GM23338 (cell line): ENCODE results near the gene KCNT1. TPM values are rescaled to one million over a fixed set of nuclear protein-coding genes. Genes with fewer than 3 reads are reported as not detected.

Experiments used
- ATAC-seq: fragments of 200-7000 bp; cut with Tn5 transposase; 3 replicates; pipeline ENCODE4 v1.9.1; 2020
- DNase-seq: peaks from one replicate; pipeline ENCODE4 v3.0.0-alpha.2; 2015; ENCODE audit warnings: low spot score
- H2AFZ ChIP-seq: fragments of 200-600 bp; sonication (generic); 2 replicates; pipeline ENCODE4 v1.8.0; 2016; ENCODE audit warnings: antibody characterized with exemption, mild to moderate bottlenecking, moderate library complexity
- H3F3A ChIP-seq: fragments of 200-600 bp; sonication (generic); replicated peaks from 2 replicates; pipeline ENCODE4 v1.8.0; 2017; ENCODE audit warnings: antibody characterized with exemption, mixed run types, low read depth
- H3K27ac ChIP-seq: fragments of 200-600 bp; sonication (generic); 2 replicates; pipeline ENCODE4 v1.6.1; 2016; ENCODE audit warnings: low read depth
- H3K27me3 ChIP-seq: fragments of 200-600 bp; sonication (generic); 2 replicates; pipeline ENCODE4 v1.8.0; 2016; ENCODE audit warnings: mild to moderate bottlenecking, mixed run types, moderate library complexity; ENCODE audit not compliant: insufficient read depth
- H3K36me3 ChIP-seq: fragments of 200-600 bp; sonication (generic); 2 replicates; pipeline ENCODE4 v1.8.0; 2016; ENCODE audit warnings: mild to moderate bottlenecking; ENCODE audit not compliant: insufficient read depth
- H3K4me1 ChIP-seq: fragments of 200-600 bp; sonication (generic); 2 replicates; pipeline ENCODE4 v1.8.0; 2016; ENCODE audit warnings: mild to moderate bottlenecking, moderate library complexity; ENCODE audit not compliant: insufficient read depth
- H3K4me2 ChIP-seq: fragments of 200-600 bp; sonication (generic); 2 replicates; pipeline ENCODE4 v1.7.1; 2017; ENCODE audit warnings: mixed run types
- H3K4me3 ChIP-seq: fragments of 200-600 bp; sonication (generic); 2 replicates; pipeline ENCODE4 v1.6.1; 2016; ENCODE audit warnings: mixed run types
- H3K79me2 ChIP-seq: fragments of 200-600 bp; sonication (generic); replicated peaks from 2 replicates; pipeline ENCODE4 v1.8.0; 2017; ENCODE audit warnings: mild to moderate bottlenecking; ENCODE audit not compliant: insufficient read depth
- H3K9me2 ChIP-seq: fragments of 200-600 bp; sonication (generic); 2 replicates; pipeline ENCODE4 v1.8.0; 2017; ENCODE audit not compliant: insufficient read depth
- H4K20me1 ChIP-seq: fragments of 200-600 bp; sonication (generic); replicated peaks from 2 replicates; pipeline ENCODE4 v1.8.0; 2017; ENCODE audit warnings: mild to moderate bottlenecking; ENCODE audit not compliant: insufficient read depth
- H3K27ac Mint-ChIP-seq: 2 replicates; pipeline ENCODE4 v1.8.0; 2020; ENCODE audit warnings: inconsistent platforms, mild to moderate bottlenecking, moderate library complexity, mixed read lengths
- H3K27me3 Mint-ChIP-seq: 3 replicates; pipeline ENCODE4 v1.8.0; 2022; ENCODE audit warnings: low read depth, mild to moderate bottlenecking, moderate library complexity, mixed read lengths, inconsistent platforms; ENCODE audit not compliant: insufficient read depth, poor library complexity
- H3K36me3 Mint-ChIP-seq: 3 replicates; pipeline ENCODE4 v1.8.0; 2021; ENCODE audit warnings: low read depth, mild to moderate bottlenecking, inconsistent platforms, moderate library complexity, mixed read lengths
- H3K4me1 Mint-ChIP-seq: 3 replicates; pipeline ENCODE4 v1.8.0; 2020; ENCODE audit warnings: mild to moderate bottlenecking, inconsistent platforms, mixed read lengths
- H3K4me3 Mint-ChIP-seq: 3 replicates; pipeline ENCODE4 v1.8.0; 2021; ENCODE audit warnings: moderate library complexity, mild to moderate bottlenecking, inconsistent platforms, mixed read lengths
- H3K9me3 Mint-ChIP-seq: 3 replicates; pipeline ENCODE4 v1.8.0; 2020; ENCODE audit warnings: moderate library complexity, mild to moderate bottlenecking, inconsistent platforms, mixed read lengths
- CREB1 ChIP-seq: fragments of 250-450 bp; sonication (Bioruptor Pico); IDR thresholded peaks from 2 replicates; pipeline ENCODE4 v1.5.0; 2020; ENCODE audit warnings: low read depth, mild to moderate bottlenecking, moderate library complexity
- ETS1 ChIP-seq: IDR thresholded peaks from 2 replicates; pipeline ENCODE4 v1.6.1; 2016; ENCODE audit warnings: antibody characterized with exemption
- EZH2 ChIP-seq: fragments of 200-600 bp; sonication (generic); IDR thresholded peaks from one replicate; pipeline ENCODE4 v1.8.0; 2017; ENCODE audit warnings: antibody characterized with exemption, mild to moderate bottlenecking, low read depth; ENCODE audit not compliant: unreplicated experiment
- EZH2phosphoT487 ChIP-seq: fragments of 200-600 bp; sonication (generic); IDR thresholded peaks from one replicate; pipeline ENCODE4 v1.8.1; 2018; ENCODE audit warnings: antibody characterized with exemption; ENCODE audit not compliant: unreplicated experiment
- JUNB ChIP-seq: IDR thresholded peaks from one replicate; pipeline ENCODE4 v1.6.1; 2016; ENCODE audit warnings: antibody characterized with exemption; ENCODE audit not compliant: unreplicated experiment
- NANOG ChIP-seq: IDR thresholded peaks from 2 replicates; pipeline ENCODE4 v1.6.1; 2016; ENCODE audit warnings: antibody characterized with exemption, borderline replicate concordance
- POLR2AphosphoS5 ChIP-seq: IDR thresholded peaks from 2 replicates; pipeline ENCODE4 v1.6.1; 2016; ENCODE audit warnings: antibody characterized with exemption, low read depth
- REST ChIP-seq: IDR thresholded peaks from one replicate; pipeline ENCODE4 v1.6.1; 2018; ENCODE audit warnings: antibody characterized with exemption; ENCODE audit not compliant: unreplicated experiment
- STAT1 ChIP-seq: IDR thresholded peaks from one replicate; pipeline ENCODE4 v1.6.1; 2016; ENCODE audit warnings: antibody characterized with exemption; ENCODE audit not compliant: unreplicated experiment
- ZNF114 ChIP-seq: fragments of 250-450 bp; sonication (Bioruptor Pico); IDR thresholded peaks from 2 replicates; pipeline ENCODE4 v1.5.0; 2020; ENCODE audit warnings: mild to moderate bottlenecking, moderate library complexity
- ZNF331 ChIP-seq: fragments of 250-450 bp; sonication (Bioruptor Pico); IDR thresholded peaks from 2 replicates; pipeline ENCODE4 v1.5.0; 2020; ENCODE audit warnings: low read depth, mild to moderate bottlenecking, moderate library complexity
- polyA plus RNA-seq: library from polyadenylated mRNA; unstranded; fragments of >200 nt; fragmentation: Nextera tagmentation; extraction: Ambion mirVana; gene quantifications from 2 replicates; pipeline ENCODE4 v1.2.1, GENCODE V29; 2016
- total RNA-seq: library from RNA; depleted of rRNA; stranded (reverse); fragments of >200 nt; shearing (Covaris generic); gene quantifications from 2 replicates; pipeline ENCODE4 v1.2.3, GENCODE V29; 2014
- TF ChIP-seq, protein P1 (sequence below): fragments of 250-450 bp; sonication (Bioruptor Pico); IDR thresholded peaks from 2 replicates; pipeline ENCODE4 v1.5.0; 2020; ENCODE audit warnings: mild to moderate bottlenecking, moderate library complexity
- TF ChIP-seq, protein P2 (sequence below), 2 experiments: fragments of 200-600 bp in 1 of 2; sonication (generic) in 1 of 2; conservative IDR thresholded peaks; 2 replicates each; pipeline versions ENCODE4 v1.5.1 to v1.6.1; 2016 to 2017; ENCODE audit warnings: antibody characterized with exemption in 2 of 2, low read depth in 2 of 2, mild to moderate bottlenecking in 2 of 2, moderate library complexity in 1 of 2

The KCNT1 gene
- total and polyA plus RNA-seq, 2 experiments from 2014 or later = 0.05 to 0.28 TPM

- H3K27ac Mint-ChIP-seq = no peak within 1 kb of the TSS
- H3K4me3 Mint-ChIP-seq = no peak within 1 kb of the TSS
- H3K36me3 ChIP-seq = no peaks in the 10 kb centered on the region
Observed at GRCh38 chr9:135699440-135699839, 2.5 kb upstream of the KCNT1 start, which contains the start of gene SOHLH1. TSS of gene SOHLH1 (minus strand) at chr9:135699481. CDS start at chr9:135699467, 14 bp downstream.

More at GRCh38 chr9:135699440-135699839, 2.5 kb upstream of the KCNT1 start, which contains the start of gene SOHLH1:
- DNase-seq (no peak), ATAC-seq (no peak)
- no peaks in the 10 kb centered on the region for H3F3A ChIP-seq
- no peaks in the 10 kb centered on the region for H3K79me2 ChIP-seq
- 0 out of 2 replicates have a peak, but pooled peaks cover 3% of the 10 kb centered on the region for H3K27me3 ChIP-seq
- no peaks in the 10 kb centered on the region for H4K20me1 ChIP-seq
- H3K9me2 ChIP-seq = no peaks in the 10 kb centered on the region
- no peak within 1 kb of the TSS for H3K4me3 ChIP-seq
- H3K4me2 ChIP-seq = no peak within 1 kb of the TSS
- no peaks in the 10 kb centered on the region for H3K4me1 ChIP-seq
- Mint-ChIP-seq H3K36me3 (no peaks in the 10 kb centered on the region), H3K4me1 (peaks cover 3% of the 10 kb centered on the region; the same call in 2 of the 3 replicates), H3K9me3 (no peaks in the 10 kb centered on the region), H3K27me3 (peaks cover 14% of the 10 kb centered on the region)
- TF ChIP-seq ZNF114 (CRISPR knock-in tag) (no peak), ZNF331 (no peak), EZH2phosphoT487 (no peak), ETS1 (no peak), REST (no peak), CREB1 (CRISPR knock-in tag) (no peak), EZH2 (no peak), STAT1 (no peak), POLR2AphosphoS5 (no peak), JUNB (no peak), NANOG (no peak)
- TF ChIP-seq, protein P1, sequence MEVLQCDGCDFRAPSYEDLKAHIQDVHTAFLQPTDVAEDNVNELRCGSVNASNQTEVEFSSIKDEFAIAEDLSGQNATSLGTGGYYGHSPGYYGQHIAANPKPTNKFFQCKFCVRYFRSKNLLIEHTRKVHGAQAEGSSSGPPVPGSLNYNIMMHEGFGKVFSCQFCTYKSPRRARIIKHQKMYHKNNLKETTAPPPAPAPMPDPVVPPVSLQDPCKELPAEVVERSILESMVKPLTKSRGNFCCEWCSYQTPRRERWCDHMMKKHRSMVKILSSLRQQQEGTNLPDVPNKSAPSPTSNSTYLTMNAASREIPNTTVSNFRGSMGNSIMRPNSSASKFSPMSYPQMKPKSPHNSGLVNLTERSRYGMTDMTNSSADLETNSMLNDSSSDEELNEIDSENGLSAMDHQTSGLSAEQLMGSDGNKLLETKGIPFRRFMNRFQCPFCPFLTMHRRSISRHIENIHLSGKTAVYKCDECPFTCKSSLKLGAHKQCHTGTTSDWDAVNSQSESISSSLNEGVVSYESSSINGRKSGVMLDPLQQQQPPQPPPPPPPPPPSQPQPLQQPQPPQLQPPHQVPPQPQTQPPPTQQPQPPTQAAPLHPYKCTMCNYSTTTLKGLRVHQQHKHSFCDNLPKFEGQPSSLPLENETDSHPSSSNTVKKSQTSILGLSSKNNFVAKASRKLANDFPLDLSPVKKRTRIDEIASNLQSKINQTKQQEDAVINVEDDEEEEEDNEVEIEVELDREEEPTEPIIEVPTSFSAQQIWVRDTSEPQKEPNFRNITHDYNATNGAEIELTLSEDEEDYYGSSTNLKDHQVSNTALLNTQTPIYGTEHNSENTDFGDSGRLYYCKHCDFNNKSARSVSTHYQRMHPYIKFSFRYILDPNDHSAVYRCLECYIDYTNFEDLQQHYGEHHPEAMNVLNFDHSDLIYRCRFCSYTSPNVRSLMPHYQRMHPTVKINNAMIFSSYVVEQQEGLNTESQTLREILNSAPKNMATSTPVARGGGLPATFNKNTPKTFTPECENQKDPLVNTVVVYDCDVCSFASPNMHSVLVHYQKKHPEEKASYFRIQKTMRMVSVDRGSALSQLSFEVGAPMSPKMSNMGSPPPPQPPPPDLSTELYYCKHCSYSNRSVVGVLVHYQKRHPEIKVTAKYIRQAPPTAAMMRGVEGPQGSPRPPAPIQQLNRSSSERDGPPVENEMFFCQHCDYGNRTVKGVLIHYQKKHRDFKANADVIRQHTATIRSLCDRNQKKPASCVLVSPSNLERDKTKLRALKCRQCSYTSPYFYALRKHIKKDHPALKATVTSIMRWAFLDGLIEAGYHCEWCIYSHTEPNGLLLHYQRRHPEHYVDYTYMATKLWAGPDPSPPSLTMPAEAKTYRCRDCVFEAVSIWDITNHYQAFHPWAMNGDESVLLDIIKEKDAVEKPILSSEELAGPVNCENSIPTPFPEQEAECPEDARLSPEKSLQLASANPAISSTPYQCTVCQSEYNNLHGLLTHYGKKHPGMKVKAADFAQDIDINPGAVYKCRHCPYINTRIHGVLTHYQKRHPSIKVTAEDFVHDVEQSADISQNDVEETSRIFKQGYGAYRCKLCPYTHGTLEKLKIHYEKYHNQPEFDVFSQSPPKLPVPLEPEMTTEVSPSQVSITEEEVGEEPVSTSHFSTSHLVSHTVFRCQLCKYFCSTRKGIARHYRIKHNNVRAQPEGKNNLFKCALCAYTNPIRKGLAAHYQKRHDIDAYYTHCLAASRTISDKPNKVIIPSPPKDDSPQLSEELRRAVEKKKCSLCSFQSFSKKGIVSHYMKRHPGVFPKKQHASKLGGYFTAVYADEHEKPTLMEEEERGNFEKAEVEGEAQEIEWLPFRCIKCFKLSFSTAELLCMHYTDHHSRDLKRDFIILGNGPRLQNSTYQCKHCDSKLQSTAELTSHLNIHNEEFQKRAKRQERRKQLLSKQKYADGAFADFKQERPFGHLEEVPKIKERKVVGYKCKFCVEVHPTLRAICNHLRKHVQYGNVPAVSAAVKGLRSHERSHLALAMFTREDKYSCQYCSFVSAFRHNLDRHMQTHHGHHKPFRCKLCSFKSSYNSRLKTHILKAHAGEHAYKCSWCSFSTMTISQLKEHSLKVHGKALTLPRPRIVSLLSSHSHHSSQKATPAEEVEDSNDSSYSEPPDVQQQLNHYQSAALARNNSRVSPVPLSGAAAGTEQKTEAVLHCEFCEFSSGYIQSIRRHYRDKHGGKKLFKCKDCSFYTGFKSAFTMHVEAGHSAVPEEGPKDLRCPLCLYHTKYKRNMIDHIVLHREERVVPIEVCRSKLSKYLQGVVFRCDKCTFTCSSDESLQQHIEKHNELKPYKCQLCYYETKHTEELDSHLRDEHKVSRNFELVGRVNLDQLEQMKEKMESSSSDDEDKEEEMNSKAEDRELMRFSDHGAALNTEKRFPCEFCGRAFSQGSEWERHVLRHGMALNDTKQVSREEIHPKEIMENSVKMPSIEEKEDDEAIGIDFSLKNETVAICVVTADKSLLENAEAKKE (CRISPR knock-in tag) = no peak
- TF ChIP-seq, protein P2, sequence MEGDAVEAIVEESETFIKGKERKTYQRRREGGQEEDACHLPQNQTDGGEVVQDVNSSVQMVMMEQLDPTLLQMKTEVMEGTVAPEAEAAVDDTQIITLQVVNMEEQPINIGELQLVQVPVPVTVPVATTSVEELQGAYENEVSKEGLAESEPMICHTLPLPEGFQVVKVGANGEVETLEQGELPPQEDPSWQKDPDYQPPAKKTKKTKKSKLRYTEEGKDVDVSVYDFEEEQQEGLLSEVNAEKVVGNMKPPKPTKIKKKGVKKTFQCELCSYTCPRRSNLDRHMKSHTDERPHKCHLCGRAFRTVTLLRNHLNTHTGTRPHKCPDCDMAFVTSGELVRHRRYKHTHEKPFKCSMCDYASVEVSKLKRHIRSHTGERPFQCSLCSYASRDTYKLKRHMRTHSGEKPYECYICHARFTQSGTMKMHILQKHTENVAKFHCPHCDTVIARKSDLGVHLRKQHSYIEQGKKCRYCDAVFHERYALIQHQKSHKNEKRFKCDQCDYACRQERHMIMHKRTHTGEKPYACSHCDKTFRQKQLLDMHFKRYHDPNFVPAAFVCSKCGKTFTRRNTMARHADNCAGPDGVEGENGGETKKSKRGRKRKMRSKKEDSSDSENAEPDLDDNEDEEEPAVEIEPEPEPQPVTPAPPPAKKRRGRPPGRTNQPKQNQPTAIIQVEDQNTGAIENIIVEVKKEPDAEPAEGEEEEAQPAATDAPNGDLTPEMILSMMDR (conservative IDR thresholded peaks at IDR 0.05; ENCODE audit: low read depth in 2 of 2) = no peak
- H3K27ac ChIP-seq = no peak within 1 kb of the TSS
- no peak within 1 kb of the TSS for H2AFZ ChIP-seq
